NCI-H748 (cell line): ENCODE measurements around the gene FGF23.
A peak's percentile ranks its signal among the peaks of the same experiment; 100 is the strongest.
"Not testable (repeated sequence)": the region's sequence is repeated elsewhere in the genome, so short reads cannot be mapped to it uniquely, and the experiment has no call there.

Source experiments
- DNase-seq: peaks from one replicate; lab custom pipeline; 2025; ENCODE audit not compliant: unreplicated experiment; lab: John Stamatoyannopoulos, UW

The FGF23 gene

DNA sequence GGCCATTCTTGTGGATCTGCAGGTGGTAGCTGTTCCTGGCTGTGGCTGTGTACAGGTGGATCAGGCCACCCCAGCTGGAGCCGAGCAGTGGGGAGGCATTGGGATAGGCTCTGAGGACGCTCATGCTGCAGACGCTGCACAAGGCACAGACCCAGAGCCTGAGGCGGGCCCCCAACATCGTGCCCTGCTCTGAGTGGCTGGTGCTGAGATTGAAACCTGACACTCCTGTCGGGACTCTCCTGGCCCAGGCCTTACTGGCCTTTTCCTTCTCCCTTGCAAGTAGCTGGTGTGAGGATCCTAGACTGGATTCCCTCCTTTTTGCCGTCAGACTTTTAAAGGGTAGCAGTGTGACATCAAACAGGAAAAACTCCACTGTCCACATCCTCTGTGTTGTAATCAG, at the start of gene FGF23:
Gene FGF23, minus strand, starts transcription at position 308 of the 400 bp plus-strand sequence. Its CDS starts 130 bp downstream, at position 178.
- DNase-seq = peak; percentile 50

DNA sequence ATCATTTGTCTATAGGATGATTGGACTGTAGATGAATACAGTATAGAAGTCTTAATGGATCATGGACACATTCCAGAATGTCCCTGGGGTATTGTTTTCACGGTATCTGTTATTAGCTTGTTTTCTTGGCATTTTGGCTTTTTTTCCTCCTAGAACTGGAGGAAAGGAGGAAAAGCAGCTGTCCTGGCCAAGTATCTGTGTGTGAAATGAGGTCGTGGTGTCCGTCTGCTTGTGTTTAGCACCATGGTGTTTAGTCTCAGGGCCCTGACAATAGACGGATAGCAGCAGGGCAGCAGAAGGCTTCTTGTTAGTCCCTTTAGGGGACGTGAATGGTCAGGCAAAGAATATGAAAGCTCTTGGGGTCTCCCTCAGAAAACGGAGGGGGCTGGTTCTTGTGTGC, 44.9 kb upstream of the FGF23 start:
- DNase-seq = no peak

DNA sequence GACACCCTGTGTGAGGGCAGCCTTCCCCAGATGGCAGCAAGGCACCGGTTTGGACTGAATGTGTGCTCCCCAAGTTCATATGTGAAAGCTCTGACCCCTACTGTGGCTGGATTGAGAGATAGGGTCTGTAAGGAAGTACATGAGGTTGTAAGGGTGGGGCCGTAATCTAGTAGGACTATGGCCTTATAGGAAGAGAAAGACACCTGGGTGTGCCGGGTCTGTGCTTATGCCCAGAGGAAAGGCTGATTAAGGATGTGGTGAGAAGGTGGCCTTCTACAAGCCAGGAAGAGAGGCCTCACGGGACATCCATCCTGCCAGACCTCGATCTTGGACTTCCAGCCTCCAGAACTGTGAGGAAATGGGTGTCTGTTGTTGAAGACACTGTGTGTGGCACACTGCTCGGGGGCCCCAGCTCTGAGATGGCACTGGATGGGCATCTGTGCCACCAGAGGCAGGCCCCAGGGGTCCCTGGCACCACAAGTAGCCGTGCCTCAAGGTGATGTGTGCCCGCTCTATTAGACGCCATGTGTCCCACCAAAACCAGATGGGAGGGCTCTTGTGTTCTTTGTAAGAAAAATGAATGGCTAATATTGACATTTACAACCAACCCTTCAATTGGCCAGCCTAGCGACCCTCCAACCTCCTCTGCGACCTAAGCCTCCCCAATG, 44.1 kb upstream of the FGF23 start:
- DNase-seq = no peak

DNA sequence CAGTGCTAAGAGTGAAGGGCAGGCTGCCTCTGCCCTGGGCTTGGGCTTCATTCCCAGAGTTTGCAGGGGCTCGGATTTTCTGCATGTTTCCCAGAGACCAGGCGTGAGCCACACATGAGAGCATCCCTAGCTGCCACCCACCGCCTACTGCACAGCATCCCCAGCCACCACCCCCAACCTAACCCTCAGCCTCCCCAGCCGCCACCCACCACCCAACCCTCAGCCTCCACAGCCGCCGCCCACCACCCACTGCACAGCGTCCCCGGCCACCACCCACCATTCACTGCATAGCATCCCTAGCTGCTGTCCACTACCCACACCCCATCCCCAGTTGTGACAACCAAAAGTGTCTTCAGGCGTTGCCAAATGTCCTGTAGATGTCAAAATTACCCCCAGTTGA, 43.5 kb upstream of the FGF23 start:
- DNase-seq = no peak

DNA sequence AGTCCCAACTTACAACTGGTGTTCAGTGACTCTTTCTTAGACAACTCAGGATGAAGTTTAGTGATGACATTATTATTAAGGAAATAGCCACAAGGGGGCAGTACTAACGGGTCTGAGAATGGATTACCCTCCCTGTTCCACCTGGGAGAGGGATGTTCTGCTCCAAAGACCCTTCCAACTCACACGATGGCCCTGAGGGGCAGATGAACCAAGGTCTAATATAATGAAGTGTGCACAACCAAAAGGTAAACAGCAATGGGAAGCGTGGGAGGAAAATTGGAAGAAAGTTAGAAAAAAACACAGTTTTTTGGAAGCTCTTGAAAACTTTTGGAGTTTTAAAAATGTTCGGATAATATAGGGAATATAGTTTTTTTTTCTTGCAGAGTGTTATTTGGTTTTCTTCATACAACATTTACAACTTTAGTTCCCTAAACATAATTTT, 42.1 kb upstream of the FGF23 start:
- DNase-seq = peak; percentile 35

DNA sequence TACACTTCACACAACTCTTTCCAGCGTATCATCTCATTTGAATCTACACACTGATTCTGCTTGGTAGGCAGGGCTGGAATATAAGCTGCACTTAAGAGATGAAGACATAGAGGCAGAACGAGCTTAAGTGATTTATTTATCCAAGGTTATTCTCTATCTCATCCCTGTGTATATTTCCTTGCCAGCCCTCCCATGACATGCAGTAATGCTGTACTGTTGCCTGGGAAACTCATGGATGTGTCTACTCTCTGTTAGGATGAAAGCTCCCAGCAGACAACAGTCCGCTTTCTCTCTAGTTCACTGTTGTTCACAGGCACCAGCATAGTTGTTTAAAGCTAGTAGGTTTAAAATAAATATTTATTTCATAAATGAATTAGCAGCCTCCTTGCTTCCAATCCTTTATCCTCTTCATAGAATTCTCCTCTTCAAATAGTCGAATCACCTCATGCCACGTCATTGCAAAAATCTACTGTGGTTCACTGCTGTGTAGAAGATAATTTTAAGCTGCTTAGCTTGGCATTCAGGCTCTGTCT, 40.7 kb upstream of the FGF23 start:
- DNase-seq = peak; percentile 25

DNA sequence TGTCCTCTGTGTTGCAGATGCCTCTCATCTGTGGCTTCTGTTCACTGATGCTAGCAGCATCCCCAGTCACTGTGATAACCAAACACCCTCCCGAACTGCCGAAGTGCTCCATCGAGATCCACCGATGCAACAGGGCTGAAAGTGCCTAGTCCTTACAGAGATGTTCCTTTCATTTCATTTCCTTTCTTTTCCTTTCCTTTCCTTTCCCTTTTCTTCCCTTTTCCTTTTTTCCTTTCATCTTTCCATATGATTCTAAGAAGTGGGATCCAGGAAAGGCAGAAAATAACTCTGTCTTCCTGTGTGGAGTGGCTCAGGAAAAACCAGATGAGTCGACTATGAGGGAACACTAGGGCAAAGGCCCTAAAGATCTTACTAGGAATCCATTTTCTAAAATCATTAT, 39.4 kb upstream of the FGF23 start:
- no peak for DNase-seq

DNA sequence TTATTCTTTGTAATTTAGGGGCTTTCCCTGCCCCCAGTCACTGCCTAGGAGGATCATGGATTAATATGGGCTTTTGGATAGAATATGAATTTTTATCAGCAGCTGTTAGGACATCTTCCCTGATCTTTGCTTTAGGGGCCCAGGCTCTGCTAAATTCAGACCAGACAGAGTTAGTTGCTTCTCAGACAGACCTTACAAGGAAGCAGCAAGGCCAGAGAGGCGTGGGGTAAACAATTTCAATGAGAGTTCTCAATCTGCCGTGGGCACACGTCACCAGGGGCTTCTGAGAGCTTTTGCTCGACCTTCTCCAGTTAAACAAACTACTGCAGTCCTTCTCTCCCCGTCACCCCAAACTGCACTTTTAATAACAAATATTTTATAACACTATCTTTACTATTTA, 38.4 kb upstream of the FGF23 start:
- no peak for DNase-seq

DNA sequence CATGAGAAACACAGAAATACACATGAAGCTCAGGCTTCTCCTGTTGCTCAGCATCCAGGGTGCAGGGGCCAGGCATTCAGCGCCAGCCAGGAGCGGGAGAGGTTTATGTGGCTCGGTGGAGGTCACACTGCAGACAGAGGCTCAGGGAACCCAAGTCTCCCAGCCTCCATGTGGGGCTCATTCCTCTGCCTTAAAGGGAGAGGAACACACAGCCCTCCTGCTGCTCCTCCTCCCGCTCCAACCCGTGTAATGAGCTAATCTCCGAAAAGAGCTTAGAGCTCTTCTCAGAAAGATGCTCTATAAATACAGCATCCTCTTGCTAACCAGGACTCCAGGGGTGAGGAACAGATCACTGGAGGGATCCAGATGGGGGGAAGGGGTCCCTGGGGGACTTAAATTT, 37.9 kb upstream of the FGF23 start:
- no peak for DNase-seq

DNA sequence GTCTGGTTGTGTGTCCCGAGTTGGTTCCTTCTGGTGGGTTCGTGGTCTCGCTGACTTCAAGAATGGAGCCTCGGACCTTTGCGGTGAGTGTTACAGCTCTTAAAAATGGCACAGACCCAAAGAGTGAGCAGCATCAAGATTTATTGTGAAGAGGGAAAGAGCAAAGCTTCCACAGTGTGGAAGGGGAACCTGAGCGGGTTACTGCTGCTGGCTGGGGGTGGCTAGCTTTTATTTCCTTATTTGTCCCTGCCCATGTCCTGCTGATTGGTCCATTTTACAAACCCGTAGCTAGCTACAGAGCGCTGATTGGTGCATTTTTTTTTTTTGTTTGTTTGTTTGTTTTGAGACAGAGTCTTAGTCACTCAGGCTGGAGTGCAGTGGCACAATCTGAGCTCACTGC, 36.8 kb upstream of the FGF23 start:
- no peak for DNase-seq

DNA sequence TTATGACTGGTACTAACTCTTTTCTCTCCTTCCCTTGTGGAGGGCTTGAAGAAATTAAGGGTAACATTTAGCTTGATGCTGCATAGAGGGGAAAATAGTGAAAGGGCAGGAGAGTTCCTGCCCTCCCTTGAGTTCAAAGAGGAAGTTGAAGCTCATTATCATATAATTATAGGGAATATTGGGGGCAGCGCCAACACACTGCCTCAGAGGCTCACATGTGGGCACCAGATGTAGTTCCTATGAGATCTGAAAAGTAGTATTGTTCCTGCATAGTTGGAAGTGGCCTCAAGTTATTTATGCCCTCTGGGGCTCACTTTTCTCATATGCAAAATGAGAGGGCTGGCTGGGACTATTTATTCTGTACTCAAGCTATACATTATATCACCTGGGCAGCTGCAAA, 33.0 kb upstream of the FGF23 start:
- DNase-seq = no peak

DNA sequence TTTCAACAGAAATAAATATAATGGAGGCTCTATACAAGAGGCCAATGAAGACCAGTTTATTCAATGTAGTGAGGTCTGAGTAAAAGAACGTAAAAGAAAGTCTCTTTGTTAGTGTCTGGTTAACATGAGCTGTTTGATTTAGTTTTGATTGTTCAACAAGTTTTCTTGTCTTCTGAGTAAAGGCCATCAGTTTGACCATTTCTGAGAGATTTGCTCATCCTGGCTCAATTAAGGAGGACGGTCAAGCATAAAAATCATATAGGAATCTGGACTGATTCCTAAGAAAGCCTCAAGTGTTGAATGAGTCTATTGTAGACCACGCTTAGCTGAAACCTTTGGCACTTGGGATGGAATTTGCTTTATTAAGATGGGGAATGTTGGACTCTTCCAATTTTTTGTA, 32.5 kb upstream of the FGF23 start:
- no peak for DNase-seq

DNA sequence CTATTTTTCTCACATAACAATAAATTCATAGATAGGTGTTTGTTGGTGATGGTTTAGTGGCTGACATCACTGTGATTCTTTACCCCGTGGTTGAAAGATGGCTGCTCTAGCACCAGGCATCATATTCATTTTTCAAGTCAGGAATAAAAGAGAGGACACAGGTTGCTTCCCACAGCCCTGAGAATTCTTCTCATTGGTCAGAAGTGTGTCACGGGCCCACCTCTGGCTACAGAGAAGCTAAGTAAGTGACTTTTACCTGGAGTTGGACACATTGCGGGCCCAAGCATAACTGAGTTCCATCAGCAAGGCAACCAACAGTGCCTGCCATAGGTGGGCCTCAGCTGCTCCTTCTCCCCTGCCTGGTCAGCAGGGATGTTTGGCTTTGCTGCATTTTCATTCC, 27.6 kb upstream of the FGF23 start:
- no peak for DNase-seq

DNA sequence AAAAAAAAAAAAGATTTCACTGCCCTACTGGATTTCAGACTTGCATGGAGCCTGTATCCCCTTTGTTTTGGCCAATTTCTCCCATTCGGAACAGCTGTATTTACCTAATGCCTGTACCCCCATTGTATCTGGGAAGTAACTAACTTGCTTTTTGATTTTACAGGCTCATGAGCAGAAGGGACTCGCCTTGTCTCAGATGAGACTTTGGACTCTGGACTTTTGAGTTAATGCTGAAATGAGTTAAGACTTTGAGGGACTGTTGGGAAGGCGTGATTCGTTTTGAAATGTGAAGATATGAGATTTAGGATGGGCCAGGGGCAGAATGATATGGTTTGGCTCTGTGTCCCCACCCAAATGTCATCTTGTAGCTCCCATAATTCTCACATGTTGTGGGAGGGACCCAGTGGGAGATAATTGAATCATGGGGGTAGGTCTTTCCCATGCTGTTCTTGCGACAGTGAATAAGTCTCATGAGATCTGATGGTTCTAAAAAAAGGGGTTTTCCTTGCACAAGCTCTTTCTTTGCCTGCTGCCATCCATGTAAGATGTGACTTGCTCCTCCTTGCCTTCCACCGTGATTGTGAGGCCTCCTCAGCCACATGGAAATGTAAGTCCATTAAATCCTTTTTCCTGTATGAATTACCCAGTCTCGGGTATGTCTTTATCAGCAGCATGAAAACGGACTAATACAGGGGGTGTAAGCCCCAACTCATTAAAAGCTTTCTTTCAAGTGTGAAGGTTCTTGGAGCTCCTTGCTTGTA, 25.5 kb upstream of the FGF23 start:
- DNase-seq = not testable (repeated sequence)

DNA sequence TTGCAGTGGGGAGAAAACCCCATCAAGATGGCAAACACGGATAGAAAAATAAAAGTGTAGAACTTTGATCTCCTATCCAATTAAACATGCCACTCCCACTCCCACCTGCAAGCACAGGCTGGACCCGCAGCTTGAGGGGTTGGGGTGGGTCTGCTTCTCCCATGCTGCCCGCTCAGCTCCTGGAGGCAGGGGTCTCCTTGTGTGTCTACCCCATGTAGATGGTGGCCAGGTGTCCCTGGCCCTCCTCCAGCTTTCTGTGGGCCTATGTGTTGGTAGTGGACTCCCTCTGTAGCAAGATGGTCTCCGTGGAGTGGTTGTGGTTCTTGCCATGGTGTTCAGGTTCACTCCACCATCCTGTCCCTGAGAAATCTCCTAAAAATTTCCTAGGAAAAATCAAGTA, 23.5 kb upstream of the FGF23 start:
- no peak for DNase-seq

DNA sequence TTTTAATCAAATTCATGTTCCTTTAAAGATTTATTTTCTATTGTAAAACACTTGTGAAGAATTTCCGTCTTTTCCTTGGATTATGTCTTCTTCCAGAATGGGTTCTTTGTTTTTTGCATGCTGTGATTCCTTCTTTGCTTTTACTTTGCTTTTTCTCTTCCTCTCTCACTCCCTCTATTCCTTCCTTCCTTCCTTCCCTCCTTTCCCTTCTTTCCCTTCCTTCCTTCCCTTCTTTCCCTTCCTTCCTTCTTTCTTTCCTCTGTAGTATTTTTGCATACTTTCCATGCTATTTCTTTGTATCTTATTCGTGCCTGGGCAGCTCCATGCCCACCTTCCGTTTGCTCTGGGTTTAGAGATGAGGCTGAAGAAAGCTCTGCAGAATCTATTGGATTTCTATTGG, 21.6 kb upstream of the FGF23 start:
- DNase-seq = no peak

DNA sequence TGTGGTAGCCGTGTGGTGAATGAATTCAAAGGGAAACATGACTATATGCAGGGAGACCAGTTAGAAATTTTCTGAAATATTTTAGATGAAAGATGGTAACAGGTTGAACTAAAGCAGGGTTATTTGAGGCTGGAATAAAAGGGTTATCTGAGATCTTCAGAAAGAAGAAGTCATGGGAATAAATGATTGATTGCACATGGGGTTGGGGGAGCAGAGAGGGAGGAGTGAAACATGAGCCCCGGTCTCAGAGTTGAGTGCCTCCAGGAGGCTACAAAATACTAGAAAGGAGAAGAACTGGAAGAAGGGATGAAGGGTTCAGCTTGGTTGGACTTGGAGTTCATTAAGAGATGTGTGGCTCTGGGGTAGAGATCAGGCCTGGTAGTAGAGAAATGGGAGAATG, 16.3 kb upstream of the FGF23 start:
- no peak for DNase-seq

DNA sequence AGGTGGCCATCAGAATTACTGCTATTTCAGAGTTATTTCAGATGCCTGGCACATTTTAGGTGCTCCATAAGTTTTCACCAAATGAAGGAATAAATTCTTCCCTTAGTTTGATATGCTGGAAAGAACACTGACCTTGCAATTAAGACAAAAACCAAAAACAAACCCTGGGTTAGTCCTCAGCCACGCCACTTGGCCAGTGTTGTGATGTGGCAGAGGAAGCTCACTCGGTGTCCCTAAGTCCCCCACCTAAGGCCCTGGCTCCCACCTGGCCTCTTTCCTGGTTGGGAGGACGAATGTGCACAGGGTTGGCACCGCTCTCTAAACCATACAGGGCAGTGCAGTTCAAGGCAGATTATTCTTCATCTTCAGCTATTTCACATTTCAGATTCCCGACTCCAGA, 13.7 kb upstream of the FGF23 start:
- DNase-seq = no peak

DNA sequence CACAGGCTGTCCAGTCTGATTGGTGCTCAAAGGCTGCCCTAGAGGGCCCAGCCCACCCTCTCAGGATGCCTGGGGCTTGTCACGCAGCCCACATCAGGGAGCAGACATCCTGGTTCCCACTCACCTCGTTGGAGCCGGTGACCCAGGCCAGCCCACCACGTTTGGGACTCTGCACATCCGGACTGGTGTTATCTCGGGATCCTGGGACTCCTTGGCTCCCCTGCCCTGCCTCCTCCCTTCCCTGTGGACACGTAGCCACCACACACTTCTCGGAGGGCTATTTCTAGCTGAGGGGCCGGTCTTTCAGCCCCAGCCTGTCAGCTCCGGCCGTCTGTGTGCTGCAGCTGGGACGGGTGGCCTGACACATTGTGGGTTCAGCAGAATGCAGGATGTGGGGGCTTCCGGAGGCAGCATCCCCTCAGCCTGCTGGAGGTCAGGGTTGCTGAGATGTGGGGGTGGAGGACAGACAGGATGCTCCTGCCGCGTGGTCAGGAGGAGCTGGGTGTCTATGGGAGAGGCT, 12.8 kb upstream of the FGF23 start:
- DNase-seq = no peak

DNA sequence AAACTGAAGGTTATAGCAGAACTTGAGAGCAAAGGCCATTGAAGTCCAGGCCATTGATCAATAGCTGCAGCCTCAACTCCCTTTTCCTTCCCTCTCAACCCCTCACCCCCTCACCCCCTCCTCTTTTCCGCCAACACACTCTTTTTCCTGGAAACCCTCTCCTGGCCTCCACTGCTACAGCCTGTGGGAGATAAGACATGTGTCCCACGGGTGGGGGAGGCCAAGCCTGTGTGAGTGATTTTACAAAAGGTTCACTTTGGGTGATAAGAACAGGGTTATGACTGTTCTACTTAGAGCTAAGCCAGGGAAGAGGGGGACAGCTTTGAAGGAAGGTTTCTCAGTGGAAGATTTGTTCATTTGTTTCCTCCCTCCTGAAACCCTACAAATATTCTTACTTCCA, 9.2 kb upstream of the FGF23 start:
- no peak for DNase-seq

DNA sequence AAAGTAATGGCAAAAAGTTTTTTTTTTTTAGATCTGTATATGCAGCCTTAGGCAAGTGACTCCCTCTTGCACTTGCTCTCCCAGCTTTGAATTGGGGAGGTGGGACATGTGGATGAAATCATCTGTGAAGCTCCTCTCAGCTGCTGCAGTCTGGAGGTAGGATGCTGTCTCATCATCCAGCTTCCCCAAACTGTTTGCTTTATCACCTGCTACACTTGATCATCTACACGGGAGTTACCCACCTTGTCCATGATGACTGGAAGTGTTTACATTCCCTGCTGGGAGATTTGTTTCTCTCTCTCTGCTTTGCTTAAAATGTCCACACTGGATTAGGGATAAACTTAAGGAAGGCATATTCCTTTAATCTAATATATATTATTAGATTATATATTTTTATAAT, 8.5 kb upstream of the FGF23 start:
- peak; percentile 1 for DNase-seq

DNA sequence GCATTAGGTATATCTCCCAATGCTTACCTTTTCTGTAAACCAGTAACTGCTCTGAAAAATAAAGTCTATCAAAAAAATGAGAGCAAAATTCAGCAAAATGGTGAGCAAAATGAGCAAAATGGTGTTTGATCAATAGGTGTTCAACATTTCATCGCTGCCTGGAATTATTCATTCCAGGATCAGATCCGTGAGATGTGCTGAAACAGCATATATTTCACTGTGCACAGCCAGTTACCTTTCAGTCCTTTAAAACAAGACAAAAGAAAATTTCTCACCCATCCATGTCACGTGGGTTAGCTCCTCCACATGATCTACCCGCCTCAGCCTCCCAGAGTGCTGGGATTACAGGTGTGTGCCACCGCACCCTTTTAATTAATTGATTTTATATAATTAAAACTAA, 8.1 kb upstream of the FGF23 start:
- DNase-seq = no peak
